ENCODE results near the gene SLC26A8.
"Not testable (repeated sequence)": the region's sequence is repeated elsewhere in the genome, so short reads cannot be mapped to it uniquely, and the experiment has no call there.

Gene SLC26A8

GRCh38 chr6:35941170-35941569 lies 83.3 kb downstream of the SLC26A8 start:
- not testable (repeated sequence) for DNase-seq (ENCODE audit: low read depth)

GRCh38 chr6:35940014-35940413 lies 84.4 kb downstream of the SLC26A8 start:
- not testable (repeated sequence) for DNase-seq (ENCODE audit: low read depth)

GRCh38 chr6:35939259-35939658 lies 85.2 kb downstream of the SLC26A8 start:
- not testable (repeated sequence) for DNase-seq (ENCODE audit: low read depth)

- DNase-seq (ENCODE audit: low read depth) = no peak
Measured at GRCh38 chr6:35936681-35937359, 87.6 kb downstream of the SLC26A8 start.

GRCh38 chr6:35935469-35935868 lies 89.0 kb downstream of the SLC26A8 start:
- DNase-seq (ENCODE audit: low read depth) = no peak

GRCh38 chr6:35933844-35934243 lies 90.6 kb downstream of the SLC26A8 start:
- no peak for DNase-seq (ENCODE audit: low read depth)

GRCh38 chr6:35931873-35932272 lies 92.6 kb downstream of the SLC26A8 start:
- not testable (repeated sequence) for DNase-seq (ENCODE audit: low read depth)

- no peak for DNase-seq (ENCODE audit: low read depth)
Measured at GRCh38 chr6:35931120-35931561, 93.3 kb downstream of the SLC26A8 start.

- no peak for DNase-seq (ENCODE audit: low read depth)
Measured at GRCh38 chr6:35929601-35930000, 94.8 kb downstream of the SLC26A8 start.

GRCh38 chr6:35926509-35927215 lies 97.8 kb downstream of the SLC26A8 start:
- DNase-seq (ENCODE audit: low read depth) = no peak

- DNase-seq (ENCODE audit: low read depth) = no peak
Measured at GRCh38 chr6:35925961-35926360, 98.5 kb downstream of the SLC26A8 start.

- no peak for DNase-seq (ENCODE audit: low read depth)
Measured at GRCh38 chr6:35924146-35924545, 100.3 kb downstream of the SLC26A8 start.

GRCh38 chr6:35922139-35922554 lies 102.3 kb downstream of the SLC26A8 start:
- no peak for DNase-seq (ENCODE audit: low read depth)

- DNase-seq (ENCODE audit: low read depth) = peak; percentile 77
Measured at GRCh38 chr6:35920793-35921732, 103.4 kb downstream of the SLC26A8 start, which contains the start of gene SRPK1. TSS of gene SRPK1 (minus strand) at chr6:35921098. CDS start at chr6:35921056, 42 bp downstream.

GRCh38 chr6:35919827-35920751 lies 104.4 kb downstream of the SLC26A8 start:
- DNase-seq (ENCODE audit: low read depth) = no peak

- DNase-seq (ENCODE audit: low read depth) = no peak
Measured at GRCh38 chr6:35919085-35919826, 105.2 kb downstream of the SLC26A8 start.

- DNase-seq (ENCODE audit: low read depth) = not testable (repeated sequence)
Measured at GRCh38 chr6:35916893-35917292, 107.5 kb downstream of the SLC26A8 start.

- no peak for DNase-seq (ENCODE audit: low read depth)
Measured at GRCh38 chr6:35916056-35916455, 108.4 kb downstream of the SLC26A8 start.

- no peak for DNase-seq (ENCODE audit: low read depth)
Measured at GRCh38 chr6:35914536-35914935, 109.9 kb downstream of the SLC26A8 start.

GRCh38 chr6:35911871-35912653 lies 112.4 kb downstream of the SLC26A8 start:
- DNase-seq (ENCODE audit: low read depth) = no peak

All from CMK (cell line).